Measurements from ENCODE around the gene SKP2. TPM values are rescaled to one million over a fixed set of nuclear protein-coding genes. Genes with fewer than 3 reads are reported as not detected.
A peak's percentile ranks its signal among the peaks of the same experiment; 100 is the strongest.

SKP2 gene
- total RNA-seq, result 45.9 and 128 TPM in 2 replicates

GRCh38 chr5:36151434-36152323 is at the start of gene SKP2, which contains the start of gene LMBRD2:
Gene SKP2 (plus strand): TSS chr5:36152111. CDS start chr5:36152263, 152 bp downstream.
Gene LMBRD2 (minus strand): TSS chr5:36151887. CDS start chr5:36143349, 8,538 bp downstream.

Small RNAs within 50 kb of the gene (small RNA-seq; reads per million reads assigned to genes)
- gene MIR580, result 1.9 reads per million, percentile 77 among the genes with 10 or more reads in this experiment
- not detected for gene RNU6-1305P

Other genes starting within 250 kb of the SKP2 start
- not detected in 2 replicates for gene CAPSL, start 213.5 kb upstream of the SKP2 start, total RNA-seq
- gene UGT3A1, start 160.7 kb upstream of the SKP2 start, total RNA-seq, result not detected in 2 replicates
- gene UGT3A2, start 85.2 kb upstream of the SKP2 start, total RNA-seq, result not detected in 2 replicates
- 5.1 and 9.3 TPM in 2 replicates for gene LMBRD2, start 224 bp upstream of the SKP2 start, total RNA-seq
- 25.1 and 25.5 TPM in 2 replicates for gene NADK2, start 89.8 kb downstream of the SKP2 start, total RNA-seq
- not detected in 2 replicates for gene RANBP3L, start 149.8 kb downstream of the SKP2 start, total RNA-seq